ENCODE results near the gene CASP2. TPM values are rescaled to one million over a fixed set of nuclear protein-coding genes. Genes with fewer than 3 reads are reported as not detected.

The CASP2 gene
- total and polyA plus RNA-seq, 10 of the 15 experiments (the other 5 are each of a cell fraction or from before 2014, with no cell fraction given), result 12.1 to 60.4 (median 26.2) TPM

DNA sequence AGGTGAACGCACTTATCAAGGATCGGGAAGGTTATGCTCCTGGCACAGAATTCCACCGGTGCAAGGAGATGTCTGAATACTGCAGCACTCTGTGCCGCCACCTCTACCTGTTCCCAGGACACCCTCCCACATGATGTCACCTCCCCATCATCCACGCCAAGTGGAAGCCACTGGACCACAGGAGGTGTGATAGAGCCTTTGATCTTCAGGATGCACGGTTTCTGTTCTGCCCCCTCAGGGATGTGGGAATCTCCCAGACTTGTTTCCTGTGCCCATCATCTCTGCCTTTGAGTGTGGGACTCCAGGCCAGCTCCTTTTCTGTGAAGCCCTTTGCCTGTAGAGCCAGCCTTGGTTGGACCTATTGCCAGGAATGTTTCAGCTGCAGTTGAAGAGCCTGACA lies 16.8 kb downstream of the CASP2 start:
- Histone ChIP-seq H3K27me3 (replicated peaks in 1 of 2; ENCODE audit: control insufficient read depth in 2 of 2, insufficient read depth in 2 of 2, low read length in 1 of 2) (no peaks in the 10 kb centered on the region), H3K9me3 (replicated peaks; ENCODE audit: control insufficient read depth, insufficient read depth, low read length) (no peaks in the 10 kb centered on the region), H3K4me3 (no peak overlapping the region), H3K27ac (ENCODE audit: control insufficient read depth, insufficient read depth) (no peak overlapping the region), H3K79me2 (ENCODE audit: control insufficient read depth, insufficient read depth, low read length) (no peaks in the 10 kb centered on the region), H3K4me2 (ENCODE audit: control insufficient read depth, insufficient read depth) (no peak overlapping the region), H3K4me1 (ENCODE audit: control insufficient read depth, insufficient read depth, low read length) (no peaks in the 10 kb centered on the region), H3K36me3 (ENCODE audit: control insufficient read depth in 2 of 2, insufficient read depth in 2 of 2, low read length in 1 of 2) (peaks cover 22 to 39% of the 10 kb centered on the region in 2 experiments), H3K9ac (ENCODE audit: control insufficient read depth, insufficient read depth, low read length) (no peak overlapping the region), H4K20me1 (ENCODE audit: control insufficient read depth, insufficient read depth) (no peaks in the 10 kb centered on the region), H2AFZ (ENCODE audit: control insufficient read depth, low read depth, low read length) (no peak overlapping the region)
- in situ Hi-C loops (cut with MboI) (no loop called here), intact Hi-C loops (cut with micrococcal nuclease; ENCODE audit: unreplicated experiment) (loop anchor here (1.0 to 5.0 kb wide), 2 partner anchors 65 to 77 kb away; partner anchors contain the start of gene ZYX)
- 77% methylated on average over 6 of the region's 6 CpGs for WGBS (ENCODE audit: insufficient coverage, insufficient replicate concordance, low lambda C conversion rate, missing lambda C conversion rate)
- ChIA-PET POLR2A (interaction anchor here (0.7 kb wide), 1 partner anchor 8 kb away, joined by 3 read pairs; no protein-coding TSS in a partner anchor), CTCF (interaction anchor here (0.6 to 4.1 kb wide), 8 partner anchors 9 to 521 kb away, joined by 3 to 34 read pairs (median 3); partner anchors contain the start of gene GSTK1), SMC1A (ENCODE audit: uncharacterized antibody, unreplicated experiment) (interaction anchor here (1.2 kb wide), 2 partner anchors 9 to 64 kb away, joined by 3 to 6 read pairs; no protein-coding TSS in a partner anchor), RAD21 (ENCODE audit: unreplicated experiment) (interaction anchor here (1.1 kb wide), 1 partner anchor 61 kb away, joined by 4 read pairs; no protein-coding TSS in a partner anchor)
- DNase-seq (ENCODE audit: low read depth, low spot score) (no peak), ATAC-seq (no peak), FAIRE-seq (no peak)
- no peak for TF ChIP-seq ZNF384 (IDR thresholded peaks at IDR 0.05; ENCODE audit: borderline replicate concordance, low read depth, low read length)
- TF ChIP-seq IKZF2 (IDR thresholded peaks at IDR 0.05), result no peak
- TF ChIP-seq, protein P1, sequence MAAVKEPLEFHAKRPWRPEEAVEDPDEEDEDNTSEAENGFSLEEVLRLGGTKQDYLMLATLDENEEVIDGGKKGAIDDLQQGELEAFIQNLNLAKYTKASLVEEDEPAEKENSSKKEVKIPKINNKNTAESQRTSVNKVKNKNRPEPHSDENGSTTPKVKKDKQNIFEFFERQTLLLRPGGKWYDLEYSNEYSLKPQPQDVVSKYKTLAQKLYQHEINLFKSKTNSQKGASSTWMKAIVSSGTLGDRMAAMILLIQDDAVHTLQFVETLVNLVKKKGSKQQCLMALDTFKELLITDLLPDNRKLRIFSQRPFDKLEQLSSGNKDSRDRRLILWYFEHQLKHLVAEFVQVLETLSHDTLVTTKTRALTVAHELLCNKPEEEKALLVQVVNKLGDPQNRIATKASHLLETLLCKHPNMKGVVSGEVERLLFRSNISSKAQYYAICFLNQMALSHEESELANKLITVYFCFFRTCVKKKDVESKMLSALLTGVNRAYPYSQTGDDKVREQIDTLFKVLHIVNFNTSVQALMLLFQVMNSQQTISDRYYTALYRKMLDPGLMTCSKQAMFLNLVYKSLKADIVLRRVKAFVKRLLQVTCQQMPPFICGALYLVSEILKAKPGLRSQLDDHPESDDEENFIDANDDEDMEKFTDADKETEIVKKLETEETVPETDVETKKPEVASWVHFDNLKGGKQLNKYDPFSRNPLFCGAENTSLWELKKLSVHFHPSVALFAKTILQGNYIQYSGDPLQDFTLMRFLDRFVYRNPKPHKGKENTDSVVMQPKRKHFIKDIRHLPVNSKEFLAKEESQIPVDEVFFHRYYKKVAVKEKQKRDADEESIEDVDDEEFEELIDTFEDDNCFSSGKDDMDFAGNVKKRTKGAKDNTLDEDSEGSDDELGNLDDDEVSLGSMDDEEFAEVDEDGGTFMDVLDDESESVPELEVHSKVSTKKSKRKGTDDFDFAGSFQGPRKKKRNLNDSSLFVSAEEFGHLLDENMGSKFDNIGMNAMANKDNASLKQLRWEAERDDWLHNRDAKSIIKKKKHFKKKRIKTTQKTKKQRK (IDR thresholded peaks at IDR 0.05; ENCODE audit: low read depth, low read length), result no peak
- TF ChIP-seq ZBED1 (IDR thresholded peaks at IDR 0.05; ENCODE audit: borderline replicate concordance), result no peak
- TF ChIP-seq MEF2B (IDR thresholded peaks at IDR 0.05; ENCODE audit: partially characterized antibody, poor library complexity, severe bottlenecking), result no peak
- TF ChIP-seq, protein P2, sequence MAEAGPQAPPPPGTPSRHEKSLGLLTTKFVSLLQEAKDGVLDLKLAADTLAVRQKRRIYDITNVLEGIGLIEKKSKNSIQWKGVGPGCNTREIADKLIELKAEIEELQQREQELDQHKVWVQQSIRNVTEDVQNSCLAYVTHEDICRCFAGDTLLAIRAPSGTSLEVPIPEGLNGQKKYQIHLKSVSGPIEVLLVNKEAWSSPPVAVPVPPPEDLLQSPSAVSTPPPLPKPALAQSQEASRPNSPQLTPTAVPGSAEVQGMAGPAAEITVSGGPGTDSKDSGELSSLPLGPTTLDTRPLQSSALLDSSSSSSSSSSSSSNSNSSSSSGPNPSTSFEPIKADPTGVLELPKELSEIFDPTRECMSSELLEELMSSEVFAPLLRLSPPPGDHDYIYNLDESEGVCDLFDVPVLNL (IDR thresholded peaks at IDR 0.05; ENCODE audit: low read depth, low read length), result no peak
- no peak for TF ChIP-seq ZNF274 (IDR thresholded peaks at IDR 0.05; ENCODE audit: insufficient read depth, insufficient read length)
- TF ChIP-seq, protein P3, sequence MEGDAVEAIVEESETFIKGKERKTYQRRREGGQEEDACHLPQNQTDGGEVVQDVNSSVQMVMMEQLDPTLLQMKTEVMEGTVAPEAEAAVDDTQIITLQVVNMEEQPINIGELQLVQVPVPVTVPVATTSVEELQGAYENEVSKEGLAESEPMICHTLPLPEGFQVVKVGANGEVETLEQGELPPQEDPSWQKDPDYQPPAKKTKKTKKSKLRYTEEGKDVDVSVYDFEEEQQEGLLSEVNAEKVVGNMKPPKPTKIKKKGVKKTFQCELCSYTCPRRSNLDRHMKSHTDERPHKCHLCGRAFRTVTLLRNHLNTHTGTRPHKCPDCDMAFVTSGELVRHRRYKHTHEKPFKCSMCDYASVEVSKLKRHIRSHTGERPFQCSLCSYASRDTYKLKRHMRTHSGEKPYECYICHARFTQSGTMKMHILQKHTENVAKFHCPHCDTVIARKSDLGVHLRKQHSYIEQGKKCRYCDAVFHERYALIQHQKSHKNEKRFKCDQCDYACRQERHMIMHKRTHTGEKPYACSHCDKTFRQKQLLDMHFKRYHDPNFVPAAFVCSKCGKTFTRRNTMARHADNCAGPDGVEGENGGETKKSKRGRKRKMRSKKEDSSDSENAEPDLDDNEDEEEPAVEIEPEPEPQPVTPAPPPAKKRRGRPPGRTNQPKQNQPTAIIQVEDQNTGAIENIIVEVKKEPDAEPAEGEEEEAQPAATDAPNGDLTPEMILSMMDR (IDR thresholded peaks at IDR 0.05 in 2 of 3, conservative IDR thresholded peaks at IDR 0.05 in 1 of 3; ENCODE audit: control insufficient read depth in 2 of 3, extremely low read depth in 1 of 3, insufficient read depth in 1 of 3, low read depth in 3 of 3, low read length in 3 of 3), result no peak
- no TSS peak for BruUV-seq (replicated peaks)
